ENCODE results near the gene SLC9A8.

- no peak for TF ChIP-seq POLR2AphosphoS5 (IDR thresholded peaks at IDR 0.05; ENCODE audit: borderline replicate concordance, low read depth, low read length)
- TF ChIP-seq EZH2 (IDR thresholded peaks at IDR 0.05): no peak
- TF ChIP-seq FOXP2 (optimal IDR thresholded peaks at IDR 0.05; ENCODE audit: control extremely low read depth, extremely low read length, insufficient read depth): no peak
Observed at GRCh38 chr20:49887251-49888211, 74.9 kb downstream of the SLC9A8 start.
